Cardiac septum (tissue), 1 donor: Measurements from ENCODE around the gene XYLT1. TPM values are rescaled to one million over a fixed set of nuclear protein-coding genes. Genes with fewer than 3 reads are reported as not detected.

ENCODE experiments used
- DNase-seq: peaks from one replicate; pipeline ENCODE4 v3.0.0-alpha.2; 2020; ENCODE audit warnings: low spot score
- intact Hi-C: fragments of 100-400 bp; cut with DNase I; formaldehyde crosslinking; loops from one replicate; pipeline ENCODE4 v1.14.0; 2022
- total RNA-seq: library from RNA; stranded (reverse); fragmentation: NEBNext Ultra II Directional; extraction: Animal tissue kit (Norgen Biotek cat#: 25700); gene quantifications from one replicate; pipeline ENCODE4 v1.2.1, GENCODE V29; 2021
- donor health status: DM: no; HTN: no; CAD: no.

Gene XYLT1
- total RNA-seq, 1 donor from 2014 or later = 2.9 TPM

DNA sequence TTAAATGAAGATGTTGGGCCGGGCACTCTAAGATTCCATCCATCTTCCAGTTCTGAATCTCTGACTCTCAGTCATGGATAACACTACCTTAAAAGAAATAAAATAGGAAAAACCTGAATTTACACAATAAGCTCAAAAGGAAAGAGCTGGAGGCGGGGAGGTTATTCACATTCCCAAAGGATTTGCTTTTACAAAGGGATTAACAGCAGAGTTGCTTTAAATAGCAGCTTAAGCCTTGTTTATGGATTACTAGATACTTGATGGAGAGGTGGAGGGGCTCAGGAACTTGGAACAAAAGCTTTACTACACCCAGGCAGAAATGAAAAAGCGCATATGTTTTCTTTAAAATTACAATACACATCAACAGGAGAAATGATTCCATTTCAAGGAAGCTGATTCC is 84.5 kb downstream of the XYLT1 start:
- intact Hi-C loops = no loop called here
- no peak for DNase-seq

DNA sequence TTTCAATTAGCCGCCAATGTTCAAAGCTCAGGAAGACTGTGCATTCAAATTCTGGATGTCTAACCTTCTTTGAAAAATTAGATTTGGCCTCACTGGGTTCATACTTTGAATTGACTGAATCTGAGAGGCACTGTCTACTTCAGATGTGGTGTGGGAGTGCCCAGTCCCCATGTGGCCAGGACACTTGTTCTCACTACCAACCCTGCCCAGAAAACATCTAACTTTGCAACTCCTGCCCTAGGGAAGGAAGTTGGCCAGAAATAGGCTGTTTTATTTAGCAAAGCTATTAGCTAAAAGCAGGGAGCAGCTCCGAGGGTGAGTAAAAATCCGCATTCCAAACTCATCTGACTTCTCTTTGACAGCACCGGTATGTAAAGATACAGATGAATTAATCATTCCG is 86.3 kb downstream of the XYLT1 start:
- intact Hi-C loops = no loop called here
- DNase-seq = peak; percentile 39

DNA sequence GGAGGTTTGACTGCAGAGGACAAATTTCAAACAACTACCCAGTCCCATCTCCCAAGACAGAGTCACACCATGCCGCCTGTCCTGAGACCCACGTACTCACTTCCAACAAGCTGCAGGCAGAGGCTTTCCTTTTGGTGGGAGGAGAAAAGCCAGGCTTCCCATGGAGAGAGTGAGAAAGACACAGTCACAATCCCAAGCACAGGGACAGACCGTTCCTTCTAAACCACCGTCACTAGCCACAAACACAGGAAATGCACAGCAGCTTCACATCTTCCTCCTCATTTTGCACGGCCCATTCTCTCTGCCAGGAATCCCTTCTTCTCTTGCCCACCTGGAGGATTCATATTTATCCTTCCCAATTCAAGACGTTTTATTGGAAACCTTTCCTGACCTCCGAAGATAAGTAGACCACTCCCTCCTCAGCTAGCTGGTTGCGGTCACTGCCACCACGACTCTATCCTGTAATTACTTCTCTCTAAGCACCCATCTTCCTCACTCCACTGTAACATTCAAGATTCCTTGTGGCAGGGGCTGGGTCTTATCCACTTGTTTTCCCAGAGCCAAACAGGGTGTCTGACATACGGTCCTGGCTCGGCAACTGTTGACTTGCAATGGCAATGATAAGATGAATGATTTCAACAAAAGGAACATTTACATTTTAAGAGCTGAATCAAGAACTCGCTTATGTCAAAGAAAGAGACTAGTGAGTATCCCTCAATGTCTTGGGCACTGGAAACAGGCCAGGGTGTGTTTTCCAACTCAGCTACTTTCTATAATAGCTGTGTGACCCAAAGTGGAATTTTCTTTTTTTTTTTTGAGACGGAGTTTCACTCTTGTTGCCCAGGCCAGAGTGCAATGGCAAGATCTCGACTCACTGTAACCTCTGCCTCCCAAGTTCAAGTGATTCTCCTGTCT is 87.6 kb downstream of the XYLT1 start:
- intact Hi-C loops = no loop called here
- peak; percentile 57 for DNase-seq

GRCh38 chr16:17382514-17382913 is 88.2 kb downstream of the XYLT1 start:
- no peak for DNase-seq
- intact Hi-C loops = no loop called here

DNA sequence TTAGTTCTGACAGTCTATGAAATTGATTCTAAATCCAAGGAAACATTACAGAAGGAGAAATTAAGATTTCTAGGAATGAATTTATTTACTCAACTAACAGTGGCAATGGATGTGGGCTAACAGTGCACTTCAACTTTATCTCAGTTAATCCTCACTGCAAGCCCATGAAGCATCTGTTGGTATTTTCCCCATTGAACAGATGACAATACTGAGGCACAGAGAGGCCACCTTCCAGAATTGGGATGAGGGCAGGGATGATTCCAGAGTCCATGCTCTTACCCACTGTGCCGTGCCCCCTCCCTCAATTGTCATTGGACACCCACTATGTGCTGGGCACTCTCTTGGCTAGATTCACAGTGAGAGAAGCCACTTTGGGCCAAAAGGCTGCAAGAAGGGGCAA is 89.0 kb downstream of the XYLT1 start:
- peak; percentile 27 for DNase-seq
- intact Hi-C loops = no loop called here

DNA sequence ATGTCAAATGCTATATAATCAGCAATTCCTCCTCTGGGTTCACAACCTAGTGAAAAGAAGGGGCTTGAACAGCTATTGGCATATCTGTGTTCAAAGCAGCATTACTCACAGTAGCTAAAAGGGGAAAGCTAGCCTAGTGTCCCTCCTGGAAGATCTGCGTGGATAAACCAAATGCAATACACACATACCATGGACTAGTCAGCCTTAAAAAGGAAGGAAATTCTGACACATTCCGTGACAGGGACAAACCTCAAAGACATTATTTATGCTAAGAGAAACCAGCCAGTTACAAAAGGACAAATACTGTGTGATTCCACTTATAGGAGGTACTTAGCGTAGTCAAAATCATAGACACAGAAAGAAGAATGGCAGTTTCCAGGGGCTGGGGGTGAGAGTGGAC is 90.1 kb downstream of the XYLT1 start:
- intact Hi-C loops = no loop called here
- no peak for DNase-seq

GRCh38 chr16:17379121-17379571 is 91.6 kb downstream of the XYLT1 start:
- intact Hi-C loops = loop anchor here (10.0 kb wide), 1 partner anchor 164 kb away; no protein-coding TSS in a partner anchor
- DNase-seq = peak; percentile 79

DNA sequence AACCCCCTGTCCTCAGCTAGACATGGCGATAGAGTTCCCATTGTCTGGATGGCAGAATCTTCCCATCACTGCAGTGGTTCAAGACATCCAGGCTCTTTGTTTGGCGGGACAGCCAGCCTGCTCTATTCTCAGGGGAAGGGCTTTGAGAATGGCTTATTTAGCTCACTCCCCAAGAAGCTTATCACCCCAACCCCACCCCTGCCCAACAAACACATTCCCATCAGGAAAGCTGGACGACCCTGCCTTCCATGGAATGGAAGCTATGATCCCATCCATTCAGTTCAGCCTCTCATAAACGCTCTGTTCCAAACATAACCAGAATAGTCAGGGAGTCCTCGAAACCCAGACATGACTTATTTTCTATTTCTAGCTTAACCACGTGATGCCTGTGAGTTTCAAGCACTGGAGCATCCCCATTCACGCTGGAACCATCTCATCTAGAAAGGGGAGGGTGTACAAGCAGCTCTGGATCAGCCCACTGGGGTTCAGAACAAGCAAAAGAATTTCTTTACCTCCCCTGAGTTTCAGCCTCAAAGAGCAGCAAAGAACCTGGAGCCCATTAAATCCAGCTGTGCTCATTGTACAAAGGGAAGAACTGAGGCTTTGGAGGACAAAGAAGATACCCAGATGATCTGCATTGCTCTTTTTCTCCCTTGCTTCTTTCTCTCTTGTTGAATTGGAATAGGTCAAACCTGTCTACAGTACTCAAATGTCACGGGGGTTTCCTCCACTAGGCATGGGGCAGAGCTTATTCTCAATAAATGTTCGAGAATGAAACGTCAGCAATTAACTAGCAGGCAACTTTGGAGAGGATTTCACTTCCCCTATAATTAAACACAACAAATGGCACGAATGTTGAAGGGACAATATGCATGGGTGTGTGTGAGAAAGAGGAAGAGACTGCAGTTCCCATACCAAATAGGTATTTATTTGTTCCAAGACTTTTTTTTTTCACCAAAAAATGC is 93.1 kb downstream of the XYLT1 start:
- DNase-seq = no peak
- intact Hi-C loops = loop anchor here (10.0 kb wide), 1 partner anchor 163 kb away; no protein-coding TSS in a partner anchor

DNA sequence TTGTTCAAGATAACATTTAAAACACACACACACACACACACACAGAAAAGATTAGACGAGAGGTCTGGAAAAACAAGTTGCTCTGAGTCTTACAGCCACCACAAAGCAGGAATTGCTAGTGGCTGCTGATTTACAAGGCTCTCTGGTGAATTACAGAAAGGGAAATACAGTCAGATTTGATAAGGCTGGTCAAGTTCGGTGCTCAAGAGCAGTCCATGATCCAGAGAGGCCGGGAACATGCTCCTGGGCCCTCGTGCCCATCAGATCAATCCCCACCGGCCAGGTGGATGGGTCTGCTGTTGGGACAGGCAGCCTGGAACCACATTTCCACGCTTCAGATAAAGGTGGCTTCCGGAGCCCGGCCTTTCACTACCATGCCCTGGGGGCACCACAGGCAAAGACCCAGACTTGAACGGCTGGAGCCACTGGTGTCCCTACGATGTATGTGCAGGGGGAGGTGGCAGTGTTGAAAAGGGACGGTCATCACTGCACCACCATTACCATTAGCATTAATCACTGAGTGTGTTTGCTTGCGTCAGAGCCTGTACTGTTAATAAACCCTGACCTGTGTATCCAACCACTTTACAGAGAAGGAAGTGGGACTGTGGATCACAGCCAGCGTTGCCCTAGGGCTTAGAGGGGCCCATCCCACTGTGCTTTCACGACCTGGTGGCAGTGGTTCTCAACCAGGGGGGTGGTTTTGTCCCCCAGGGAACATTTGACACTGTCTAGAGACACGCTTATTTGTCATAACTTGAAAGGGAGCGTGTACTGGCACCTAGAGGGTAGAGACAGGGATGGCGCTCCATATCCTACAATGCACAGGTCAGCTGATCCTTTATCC is 95.1 kb downstream of the XYLT1 start:
- intact Hi-C loops = loop anchor here (10.0 kb wide), 1 partner anchor 161 kb away; no protein-coding TSS in a partner anchor
- no peak for DNase-seq

DNA sequence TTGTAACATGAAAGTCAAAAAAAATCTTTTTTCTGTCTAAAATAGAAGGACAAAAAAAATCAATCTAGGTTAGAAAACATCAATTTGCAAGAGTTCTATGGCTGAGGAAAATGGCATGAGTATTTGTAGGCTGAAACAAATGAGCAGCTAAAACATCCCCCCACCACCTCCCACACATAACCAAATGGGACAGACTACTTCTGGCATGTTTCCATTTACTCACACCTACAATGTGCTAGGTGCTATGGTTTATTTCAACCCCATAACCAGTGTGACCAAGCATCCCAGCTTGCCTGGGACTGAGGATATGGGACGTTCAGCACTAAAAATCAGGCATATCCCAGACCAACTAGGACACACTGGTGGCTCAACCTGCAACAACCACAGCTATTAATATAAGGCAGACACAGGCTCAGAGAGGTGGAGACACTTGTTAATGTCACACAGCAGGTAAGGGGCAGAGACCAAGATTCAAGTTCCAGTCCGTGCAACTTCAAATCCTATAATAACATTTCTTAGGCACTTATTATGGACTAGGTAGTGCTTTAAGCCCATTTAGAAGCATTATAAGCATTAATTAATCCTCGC is 96.0 kb downstream of the XYLT1 start:
- intact Hi-C loops = loop anchor here (10.0 kb wide), 1 partner anchor 160 kb away; no protein-coding TSS in a partner anchor
- DNase-seq = no peak

GRCh38 chr16:17373533-17373932 is 97.2 kb downstream of the XYLT1 start:
- no peak for DNase-seq
- intact Hi-C loops = loop anchor here (10.0 kb wide), 1 partner anchor 159 kb away; no protein-coding TSS in a partner anchor

DNA sequence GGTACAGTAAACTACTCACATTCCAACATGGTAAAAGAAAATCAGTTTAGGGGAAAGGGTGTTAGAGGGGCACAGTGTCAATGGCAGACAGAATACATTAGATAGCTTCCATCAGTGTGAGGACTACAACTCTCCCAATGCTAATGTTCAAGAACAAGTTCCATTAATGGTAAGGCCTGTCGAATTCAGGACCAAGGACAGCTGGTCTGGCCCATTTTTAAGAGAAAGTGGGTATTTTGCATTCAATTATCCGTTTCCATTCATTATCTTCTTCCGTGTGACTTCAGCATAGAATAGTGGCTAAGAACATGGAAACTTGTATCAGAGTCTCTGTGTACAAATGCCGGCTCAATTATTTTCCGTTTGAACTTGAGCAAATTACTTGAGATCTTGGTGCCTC is 98.4 kb downstream of the XYLT1 start:
- intact Hi-C loops = loop anchor here (10.0 kb wide), 1 partner anchor 158 kb away; no protein-coding TSS in a partner anchor
- DNase-seq = no peak

DNA sequence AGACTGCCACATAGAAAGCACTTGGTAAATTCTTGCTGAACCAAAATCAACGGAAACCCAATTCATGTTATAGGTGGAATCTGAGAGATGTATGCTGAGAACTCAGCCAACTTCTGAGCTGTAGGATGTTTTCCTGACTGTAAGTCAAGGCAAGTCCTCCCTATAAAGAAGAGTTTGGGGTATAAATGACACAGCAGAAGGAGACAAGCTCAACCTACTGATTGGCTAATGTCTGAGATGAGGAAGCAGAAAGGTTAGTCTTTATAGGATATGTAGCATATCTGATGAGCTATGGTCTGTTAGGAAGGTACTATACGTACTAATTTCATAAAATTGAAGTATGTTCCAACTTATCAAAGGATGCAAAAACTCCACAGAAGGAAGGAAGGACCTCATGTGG is 99.5 kb downstream of the XYLT1 start:
- DNase-seq = no peak
- intact Hi-C loops = loop anchor here (10.0 kb wide), 1 partner anchor 156 kb away; no protein-coding TSS in a partner anchor

DNA sequence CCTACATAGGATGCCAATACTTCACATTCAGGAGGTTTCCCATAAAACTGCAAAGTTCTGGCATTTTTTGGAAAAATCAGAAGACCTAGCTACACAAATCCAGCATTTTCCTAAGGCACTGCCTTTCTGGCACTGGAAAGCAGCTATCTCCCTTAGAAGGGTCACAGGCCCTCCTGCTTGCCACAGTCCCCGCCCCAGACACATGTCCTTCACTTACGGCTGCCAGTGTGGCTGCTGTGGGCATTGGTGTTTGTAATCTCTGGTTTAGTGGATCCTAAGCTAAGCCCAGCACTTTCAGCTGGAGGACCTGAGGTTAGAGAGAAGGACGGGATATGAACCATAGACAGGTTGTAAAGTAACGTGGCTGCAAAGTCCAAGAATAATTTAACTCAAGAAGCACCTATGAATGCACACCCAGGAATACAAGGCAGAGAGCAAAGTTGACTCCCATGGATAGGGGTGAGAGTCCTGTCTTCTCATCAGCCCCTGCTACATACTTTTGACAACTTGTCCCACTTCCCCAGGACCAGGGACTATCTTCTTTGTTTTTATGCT is 100.0 kb downstream of the XYLT1 start:
- intact Hi-C loops = loop anchor here (10.0 kb wide), 1 partner anchor 156 kb away; no protein-coding TSS in a partner anchor
- DNase-seq = no peak

- intact Hi-C loops = loop anchor here (10.0 kb wide), 1 partner anchor 155 kb away; no protein-coding TSS in a partner anchor
- no peak for DNase-seq
Measured at GRCh38 chr16:17370223-17370707, 100.5 kb downstream of the XYLT1 start.

DNA sequence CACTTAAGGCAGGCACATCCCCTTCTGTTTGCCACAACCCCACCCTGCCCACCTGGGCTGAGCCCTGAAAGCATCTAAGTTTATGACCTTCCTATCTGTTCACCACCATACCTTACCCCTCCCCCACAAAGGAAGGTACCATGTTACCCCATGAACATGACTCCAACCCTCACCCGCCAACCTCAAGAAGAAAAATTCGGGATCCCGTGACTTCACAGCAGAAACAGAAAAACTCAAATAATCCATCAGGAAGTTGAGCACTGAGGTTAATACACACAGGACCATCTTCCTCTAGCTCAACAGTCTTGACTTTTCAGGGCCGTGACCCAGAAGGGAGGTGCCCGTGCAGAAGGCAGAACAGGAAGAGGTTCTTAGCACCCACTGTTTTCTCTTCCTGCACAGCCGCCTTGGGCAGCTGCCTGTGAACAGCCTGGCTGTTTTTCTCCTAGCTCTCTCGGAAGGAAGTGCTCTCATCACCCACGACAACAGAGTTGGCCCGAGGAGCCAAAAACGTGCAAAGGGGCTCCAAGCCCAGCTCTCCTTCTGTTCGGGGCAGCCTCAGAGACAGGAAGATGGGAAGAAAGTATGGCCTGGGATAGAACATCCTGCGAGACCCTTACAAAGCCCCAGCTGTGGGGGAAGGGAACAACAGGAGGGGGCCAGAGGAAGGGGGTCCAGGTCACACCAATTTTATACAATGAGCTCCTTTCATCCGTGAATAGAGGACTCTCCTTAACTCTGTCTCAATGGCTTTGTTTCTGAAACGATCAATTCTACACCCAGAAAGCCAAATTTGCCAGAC is 101.1 kb downstream of the XYLT1 start:
- intact Hi-C loops = loop anchor here (10.0 kb wide), 1 partner anchor 155 kb away; no protein-coding TSS in a partner anchor
- peak; percentile 86 for DNase-seq

DNA sequence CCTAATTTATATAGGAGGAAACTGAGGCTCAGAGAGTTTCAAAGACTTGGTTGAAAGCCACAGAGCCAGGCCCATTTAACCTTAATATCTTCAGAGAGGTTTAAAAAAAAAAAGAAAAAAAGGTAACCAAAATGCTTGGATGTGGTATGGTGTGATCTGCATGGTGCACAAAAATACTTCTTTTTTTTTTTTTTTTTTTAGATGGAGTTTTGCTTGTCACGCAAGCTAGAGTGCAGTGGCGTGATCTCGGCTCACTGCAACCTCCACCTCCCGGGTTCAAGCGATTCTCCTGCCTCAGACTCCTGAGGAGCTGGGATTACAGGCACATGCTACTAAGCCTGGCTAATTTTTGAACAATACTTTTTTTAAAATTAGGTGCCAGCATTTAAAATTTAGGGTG is 101.8 kb downstream of the XYLT1 start:
- DNase-seq = no peak
- intact Hi-C loops = no loop called here
